ENCODE measurements around the gene SPACA6. TPM values are rescaled to one million over a fixed set of nuclear protein-coding genes. Genes with fewer than 3 reads are reported as not detected.

SPACA6 gene
- total and polyA plus RNA-seq, 11 donors, result 2.9 to 16.8 (median 10.2) TPM

DNA sequence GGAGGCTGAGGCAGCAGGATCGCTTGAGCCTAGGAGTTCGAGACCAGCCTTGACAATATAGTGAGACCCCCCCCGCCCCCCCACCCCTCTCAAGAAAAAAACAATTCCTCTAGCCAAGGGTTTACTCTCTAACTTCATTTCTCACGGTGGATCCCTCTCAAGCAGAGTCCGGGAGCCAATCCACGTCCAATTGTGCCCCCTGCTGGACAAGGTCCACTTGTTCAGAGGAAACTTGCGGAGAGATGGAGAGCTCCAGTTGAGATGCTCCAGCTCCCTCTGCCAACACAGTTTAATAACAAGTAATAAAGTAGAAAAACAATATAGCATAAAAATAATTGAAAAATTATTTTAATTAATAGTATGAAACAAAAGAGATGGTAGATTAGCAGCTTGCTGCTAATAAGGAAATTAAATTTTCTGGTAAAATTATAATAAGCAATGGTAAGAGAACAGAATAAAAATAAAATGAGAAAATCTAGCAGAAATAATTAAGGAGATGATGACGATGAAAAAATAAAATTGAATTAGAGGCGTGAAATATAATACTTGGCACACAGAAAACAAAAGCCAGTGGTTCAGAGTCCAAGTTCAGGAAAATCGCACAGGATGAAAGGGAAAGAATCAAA is 32.0 kb upstream of the SPACA6 start:
- TF ChIP-seq, protein P1, sequence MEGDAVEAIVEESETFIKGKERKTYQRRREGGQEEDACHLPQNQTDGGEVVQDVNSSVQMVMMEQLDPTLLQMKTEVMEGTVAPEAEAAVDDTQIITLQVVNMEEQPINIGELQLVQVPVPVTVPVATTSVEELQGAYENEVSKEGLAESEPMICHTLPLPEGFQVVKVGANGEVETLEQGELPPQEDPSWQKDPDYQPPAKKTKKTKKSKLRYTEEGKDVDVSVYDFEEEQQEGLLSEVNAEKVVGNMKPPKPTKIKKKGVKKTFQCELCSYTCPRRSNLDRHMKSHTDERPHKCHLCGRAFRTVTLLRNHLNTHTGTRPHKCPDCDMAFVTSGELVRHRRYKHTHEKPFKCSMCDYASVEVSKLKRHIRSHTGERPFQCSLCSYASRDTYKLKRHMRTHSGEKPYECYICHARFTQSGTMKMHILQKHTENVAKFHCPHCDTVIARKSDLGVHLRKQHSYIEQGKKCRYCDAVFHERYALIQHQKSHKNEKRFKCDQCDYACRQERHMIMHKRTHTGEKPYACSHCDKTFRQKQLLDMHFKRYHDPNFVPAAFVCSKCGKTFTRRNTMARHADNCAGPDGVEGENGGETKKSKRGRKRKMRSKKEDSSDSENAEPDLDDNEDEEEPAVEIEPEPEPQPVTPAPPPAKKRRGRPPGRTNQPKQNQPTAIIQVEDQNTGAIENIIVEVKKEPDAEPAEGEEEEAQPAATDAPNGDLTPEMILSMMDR (IDR thresholded peaks at IDR 0.05), result peak; percentile 49 to 72 (median 59)
- TF ChIP-seq POLR2A (IDR thresholded peaks at IDR 0.05), result no peak
- H3K27me3 ChIP-seq, result peaks cover 0 to 40% (median 8%) of the 10 kb centered on the region in 9 donors
- ATAC-seq (peak in 3 of 4 donors; percentile 68 to 86 (median 69)), DNase-seq (peak; percentile 70 to 79 (median 76))
- no peak overlapping the region for H3K27ac ChIP-seq
- H3K4me1 ChIP-seq, result peaks cover 0 to 8% (median 0%) of the 10 kb centered on the region in 12 donors
- no peaks in the 10 kb centered on the region for H3K36me3 ChIP-seq
- WGBS, 4 donors, result 12 to 17% (median 14%) methylated on average over 9 to 10 of the region's 10 CpGs
- H3K4me3 ChIP-seq, result no peak overlapping the region
- H3K9me3 ChIP-seq, result peaks cover 0 to 3% (median 0%) of the 10 kb centered on the region in 12 donors
- intact Hi-C loops (cut with DNase I), result loop anchor here in 6 of 10 donors (5.0 to 10.0 kb wide), 2 partner anchors 114 to 116 kb away; no protein-coding TSS in a partner anchor

DNA sequence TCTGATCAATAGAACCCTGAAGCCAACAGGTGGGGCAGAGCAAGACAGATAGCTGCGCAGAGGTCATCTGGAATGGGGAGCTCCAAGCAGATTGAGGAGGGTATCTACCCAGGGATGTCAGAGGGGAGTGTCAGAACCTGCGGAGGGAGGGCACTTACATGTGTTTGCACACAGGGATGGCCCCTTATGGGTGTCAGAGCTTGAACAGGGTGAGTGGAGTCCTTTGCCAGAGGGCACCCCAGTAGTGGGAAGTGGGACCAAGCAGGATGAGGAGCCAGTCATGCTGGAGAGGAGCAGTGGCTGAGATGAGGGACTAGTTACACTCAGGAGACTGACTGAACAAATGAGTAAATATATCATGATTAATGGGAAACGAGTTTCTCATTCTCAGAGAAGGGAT is 29.5 kb upstream of the SPACA6 start:
- H3K4me3 ChIP-seq, result no peak overlapping the region
- 47 to 61% (median 55%) methylated on average over 3 of the region's 3 CpGs for WGBS, 4 donors
- ATAC-seq (no peak), DNase-seq (no peak)
- H3K9me3 ChIP-seq, result peaks cover 0 to 3% (median 0%) of the 10 kb centered on the region in 12 donors
- TF ChIP-seq, protein P1 (IDR thresholded peaks at IDR 0.05), result no peak
- no peak for TF ChIP-seq POLR2A (IDR thresholded peaks at IDR 0.05)
- intact Hi-C loops (cut with DNase I), result loop anchor here in 6 of 10 donors (5.0 to 10.0 kb wide), 2 partner anchors 111 to 114 kb away; no protein-coding TSS in a partner anchor
- H3K36me3 ChIP-seq, result no peaks in the 10 kb centered on the region
- H3K27ac ChIP-seq, result no peak overlapping the region
- H3K27me3 ChIP-seq, result peaks cover 0 to 51% (median 8%) of the 10 kb centered on the region in 9 donors
- H3K4me1 ChIP-seq, result no peaks in the 10 kb centered on the region

DNA sequence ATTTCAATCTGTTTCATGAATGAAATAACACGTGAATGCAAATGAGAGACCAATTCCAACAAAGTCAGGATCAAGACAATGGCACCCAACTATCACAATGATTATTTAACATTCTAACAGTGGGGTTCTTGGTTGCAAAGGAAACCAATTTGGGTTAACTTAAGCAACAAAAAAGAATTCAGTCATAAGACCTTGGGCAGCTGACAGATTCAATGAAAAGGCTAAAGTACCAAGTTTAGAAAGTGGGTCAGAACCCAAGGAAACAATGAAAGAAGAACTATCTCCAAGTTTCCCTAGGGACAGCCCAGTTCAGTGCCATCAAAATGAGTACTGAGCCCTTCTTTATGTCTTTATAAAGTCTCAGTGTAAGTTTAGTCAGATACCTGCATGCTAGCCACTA is 29.0 kb upstream of the SPACA6 start:
- Histone ChIP-seq H3K9me3 (peaks cover 0 to 3% (median 0%) of the 10 kb centered on the region in 12 donors), H3K36me3 (no peaks in the 10 kb centered on the region), H3K4me1 (no peaks in the 10 kb centered on the region), H3K27me3 (peaks cover 0 to 51% (median 8%) of the 10 kb centered on the region in 9 donors), H3K4me3 (no peak overlapping the region), H3K27ac (no peak overlapping the region)
- WGBS, 4 donors, result 13 to 32% (median 28%) methylated on average over 1 of the region's 1 CpG
- no peak for ATAC-seq
- intact Hi-C loops (cut with DNase I), result loop anchor here in 6 of 10 donors (5.0 to 10.0 kb wide), 2 partner anchors 111 to 113 kb away; no protein-coding TSS in a partner anchor
- TF ChIP-seq, protein P1 (IDR thresholded peaks at IDR 0.05), result no peak
- no peak for TF ChIP-seq POLR2A (IDR thresholded peaks at IDR 0.05)
- no peak for DNase-seq

DNA sequence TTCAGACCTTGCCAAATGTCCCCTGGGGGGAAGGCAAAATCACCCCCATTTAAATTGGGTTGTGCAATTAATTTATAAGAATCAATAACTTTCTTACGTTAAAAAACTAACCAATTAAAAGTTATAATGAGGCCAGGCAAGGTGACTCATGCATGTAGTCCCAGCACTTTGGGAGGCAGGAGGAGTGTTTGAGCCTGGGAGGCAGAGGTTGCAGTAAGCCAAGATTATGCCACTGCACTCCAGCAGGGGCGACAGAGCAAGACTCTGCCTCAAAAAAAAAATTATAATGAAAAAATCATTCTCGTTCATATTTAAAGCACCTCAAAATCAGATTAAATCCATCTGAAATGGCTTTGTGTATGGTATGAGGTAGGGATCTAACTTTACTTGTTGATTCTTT is 28.1 kb upstream of the SPACA6 start:
- WGBS, 4 donors, result 58 to 66% (median 61%) methylated on average over 3 of the region's 3 CpGs
- Histone ChIP-seq H3K4me3 (no peak overlapping the region), H3K4me1 (no peaks in the 10 kb centered on the region), H3K36me3 (no peaks in the 10 kb centered on the region), H3K9me3 (peaks cover 0 to 3% (median 0%) of the 10 kb centered on the region in 12 donors), H3K27me3 (peaks cover 0 to 54% (median 8%) of the 10 kb centered on the region in 9 donors), H3K27ac (no peak overlapping the region)
- DNase-seq (no peak), ATAC-seq (no peak)
- intact Hi-C loops (cut with DNase I), result loop anchor here in 7 of 10 donors (5.0 to 10.0 kb wide), 3 partner anchors 107 to 112 kb away; no protein-coding TSS in a partner anchor
- TF ChIP-seq, protein P1 (IDR thresholded peaks at IDR 0.05), result peak in 1 of 12 donors; percentile 7
- TF ChIP-seq POLR2A (IDR thresholded peaks at IDR 0.05), result no peak

All from heart left ventricle (tissue), 16 donors.